ENCODE data around the gene SELENOS. TPM values are rescaled to one million over a fixed set of nuclear protein-coding genes. Genes with fewer than 3 reads are reported as not detected.

The SELENOS gene
- total RNA-seq, 1 donor from 2014 or later = 47.2 TPM

- Mint-ChIP-seq H3K4me1 (ENCODE audit: unreplicated experiment) (no peaks in the 10 kb centered on the region), H3K27ac (no peak overlapping the region), H3K36me3 (no peaks in the 10 kb centered on the region), H3K9me3 (no peaks in the 10 kb centered on the region), H3K4me3 (no peak overlapping the region), H3K27me3 (no peaks in the 10 kb centered on the region)
- no peak for DNase-seq (ENCODE audit: extremely low spot score, unreplicated experiment)
- TF ChIP-seq, protein P1, sequence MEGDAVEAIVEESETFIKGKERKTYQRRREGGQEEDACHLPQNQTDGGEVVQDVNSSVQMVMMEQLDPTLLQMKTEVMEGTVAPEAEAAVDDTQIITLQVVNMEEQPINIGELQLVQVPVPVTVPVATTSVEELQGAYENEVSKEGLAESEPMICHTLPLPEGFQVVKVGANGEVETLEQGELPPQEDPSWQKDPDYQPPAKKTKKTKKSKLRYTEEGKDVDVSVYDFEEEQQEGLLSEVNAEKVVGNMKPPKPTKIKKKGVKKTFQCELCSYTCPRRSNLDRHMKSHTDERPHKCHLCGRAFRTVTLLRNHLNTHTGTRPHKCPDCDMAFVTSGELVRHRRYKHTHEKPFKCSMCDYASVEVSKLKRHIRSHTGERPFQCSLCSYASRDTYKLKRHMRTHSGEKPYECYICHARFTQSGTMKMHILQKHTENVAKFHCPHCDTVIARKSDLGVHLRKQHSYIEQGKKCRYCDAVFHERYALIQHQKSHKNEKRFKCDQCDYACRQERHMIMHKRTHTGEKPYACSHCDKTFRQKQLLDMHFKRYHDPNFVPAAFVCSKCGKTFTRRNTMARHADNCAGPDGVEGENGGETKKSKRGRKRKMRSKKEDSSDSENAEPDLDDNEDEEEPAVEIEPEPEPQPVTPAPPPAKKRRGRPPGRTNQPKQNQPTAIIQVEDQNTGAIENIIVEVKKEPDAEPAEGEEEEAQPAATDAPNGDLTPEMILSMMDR (conservative IDR thresholded peaks at IDR 0.05) = no peak
Observed at GRCh38 chr15:101307897-101308603, 30.8 kb upstream of the SELENOS start.

GRCh38 chr15:101307048-101307896 is 30.0 kb upstream of the SELENOS start:
- Mint-ChIP-seq H3K4me1 (ENCODE audit: unreplicated experiment) (no peaks in the 10 kb centered on the region), H3K9me3 (no peaks in the 10 kb centered on the region), H3K27me3 (no peaks in the 10 kb centered on the region), H3K27ac (no peak overlapping the region), H3K36me3 (no peaks in the 10 kb centered on the region), H3K4me3 (no peak overlapping the region)
- DNase-seq (ENCODE audit: extremely low spot score, unreplicated experiment) = peak; percentile 47
- TF ChIP-seq, protein P1 (conservative IDR thresholded peaks at IDR 0.05) = no peak

DNA sequence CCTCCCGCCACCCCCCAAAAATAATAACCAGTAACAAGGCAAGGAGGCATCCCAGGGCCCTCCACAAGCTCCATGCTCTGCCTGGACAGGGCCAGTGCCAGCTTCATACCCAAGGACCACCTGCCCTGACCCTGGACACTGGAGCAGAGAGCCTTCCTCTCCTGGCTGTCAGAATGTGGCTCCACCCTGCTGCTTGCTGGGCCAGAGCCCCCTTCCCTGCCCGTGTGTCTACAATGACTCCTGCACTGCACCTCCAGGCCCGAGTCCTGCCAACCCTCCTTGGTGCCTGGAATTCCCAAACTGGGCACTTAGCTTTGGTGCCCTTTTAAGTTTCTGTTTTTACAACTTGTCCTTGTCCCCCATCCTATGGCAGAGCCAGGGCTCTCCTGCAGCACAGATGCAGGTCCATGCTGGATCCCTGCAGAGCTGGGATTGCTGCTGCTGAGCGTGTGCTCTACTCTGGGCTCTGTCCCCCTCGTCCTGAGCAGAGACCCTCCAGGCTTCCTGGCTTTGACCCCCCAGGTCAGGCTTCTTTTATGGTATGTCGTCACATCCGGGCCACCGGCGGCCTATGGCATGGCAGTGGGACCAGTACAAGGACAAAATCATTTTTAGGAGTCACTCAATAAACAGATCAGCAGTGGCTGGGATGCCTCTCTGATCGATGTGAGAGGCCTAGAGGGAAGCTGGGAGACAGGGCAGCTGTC is 29.2 kb upstream of the SELENOS start:
- H3K36me3 Mint-ChIP-seq = no peaks in the 10 kb centered on the region
- peak; percentile 52 for DNase-seq (ENCODE audit: extremely low spot score, unreplicated experiment)
- no peak overlapping the region for H3K4me3 Mint-ChIP-seq
- H3K27me3 Mint-ChIP-seq = no peaks in the 10 kb centered on the region
- H3K27ac Mint-ChIP-seq = no peak overlapping the region
- no peaks in the 10 kb centered on the region for H3K4me1 Mint-ChIP-seq (ENCODE audit: unreplicated experiment)
- TF ChIP-seq, protein P1 (conservative IDR thresholded peaks at IDR 0.05) = no peak
- H3K9me3 Mint-ChIP-seq = no peaks in the 10 kb centered on the region

GRCh38 chr15:101305820-101306255 is 28.6 kb upstream of the SELENOS start:
- H3K4me3 Mint-ChIP-seq = no peak overlapping the region
- H3K9me3 Mint-ChIP-seq = no peaks in the 10 kb centered on the region
- TF ChIP-seq, protein P1 (conservative IDR thresholded peaks at IDR 0.05) = no peak
- no peaks in the 10 kb centered on the region for H3K4me1 Mint-ChIP-seq (ENCODE audit: unreplicated experiment)
- H3K27me3 Mint-ChIP-seq = no peaks in the 10 kb centered on the region
- H3K36me3 Mint-ChIP-seq = no peaks in the 10 kb centered on the region
- H3K27ac Mint-ChIP-seq = no peak overlapping the region
- peak; percentile 59 for DNase-seq (ENCODE audit: extremely low spot score, unreplicated experiment)

GRCh38 chr15:101303408-101303807 is 26.1 kb upstream of the SELENOS start:
- Mint-ChIP-seq H3K4me1 (ENCODE audit: unreplicated experiment) (no peaks in the 10 kb centered on the region), H3K9me3 (no peaks in the 10 kb centered on the region), H3K36me3 (no peaks in the 10 kb centered on the region), H3K27ac (no peak overlapping the region), H3K27me3 (no peaks in the 10 kb centered on the region), H3K4me3 (no peak overlapping the region)
- peak; percentile 15 for DNase-seq (ENCODE audit: extremely low spot score, unreplicated experiment)
- TF ChIP-seq, protein P1 (conservative IDR thresholded peaks at IDR 0.05) = no peak
